Neural progenitor cell (in vitro differentiated cells): ENCODE measurements around the gene SLC25A22.

Source experiments
- EZH2phosphoT487 ChIP-seq: fragments of 200-600 bp; sonication (generic); IDR thresholded peaks from 2 replicates; pipeline ENCODE4 v1.6.1; 2017; ENCODE audit warnings: antibody characterized with exemption
- TF ChIP-seq, protein P1 (sequence below): fragments of 200-600 bp; sonication (generic); IDR thresholded peaks from 2 replicates; pipeline ENCODE4 v1.5.1; 2017; ENCODE audit warnings: antibody characterized with exemption, mild to moderate bottlenecking

DNA sequence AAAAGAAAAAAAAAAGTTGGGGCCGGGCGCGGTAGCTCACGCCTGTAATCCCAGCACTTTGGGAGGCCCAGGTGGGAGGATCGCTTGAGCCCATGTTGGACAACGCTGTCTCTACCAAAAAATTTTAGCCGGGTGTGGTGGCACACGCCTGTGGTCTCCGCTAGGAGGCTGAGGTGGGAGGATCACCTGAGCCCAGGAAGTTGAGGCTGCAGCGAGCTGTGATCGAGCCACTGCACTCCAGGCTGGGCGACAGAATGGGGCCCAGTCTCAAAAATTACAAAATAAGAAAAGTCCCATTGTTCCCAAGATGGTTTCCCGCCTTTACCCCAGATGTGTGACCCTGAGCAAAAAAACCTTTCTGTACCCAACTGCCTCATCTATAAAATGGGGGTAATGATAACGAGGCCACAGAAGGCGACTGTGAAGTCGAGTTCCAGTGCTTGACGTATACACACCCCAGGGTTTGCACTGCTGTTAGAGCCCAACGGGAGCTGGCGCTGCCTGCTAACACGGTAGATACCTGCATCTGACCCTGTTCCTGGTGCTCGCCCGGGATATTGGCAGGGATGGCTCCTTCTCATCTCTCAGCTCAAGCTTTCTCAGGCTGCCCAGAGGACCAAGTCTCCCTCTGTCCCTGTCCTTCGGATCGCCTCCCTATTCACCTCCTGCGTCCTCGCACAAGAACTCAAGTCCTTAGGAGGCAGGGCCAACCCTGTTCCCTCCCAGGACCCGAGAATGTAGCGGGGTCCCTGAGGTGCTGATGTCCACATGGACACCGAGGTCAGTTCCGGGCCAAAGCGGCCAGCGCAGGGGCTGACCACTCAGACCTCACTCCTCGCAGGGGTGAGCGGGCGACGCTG is 10.6 kb upstream of the SLC25A22 start:
- TF ChIP-seq, protein P1, sequence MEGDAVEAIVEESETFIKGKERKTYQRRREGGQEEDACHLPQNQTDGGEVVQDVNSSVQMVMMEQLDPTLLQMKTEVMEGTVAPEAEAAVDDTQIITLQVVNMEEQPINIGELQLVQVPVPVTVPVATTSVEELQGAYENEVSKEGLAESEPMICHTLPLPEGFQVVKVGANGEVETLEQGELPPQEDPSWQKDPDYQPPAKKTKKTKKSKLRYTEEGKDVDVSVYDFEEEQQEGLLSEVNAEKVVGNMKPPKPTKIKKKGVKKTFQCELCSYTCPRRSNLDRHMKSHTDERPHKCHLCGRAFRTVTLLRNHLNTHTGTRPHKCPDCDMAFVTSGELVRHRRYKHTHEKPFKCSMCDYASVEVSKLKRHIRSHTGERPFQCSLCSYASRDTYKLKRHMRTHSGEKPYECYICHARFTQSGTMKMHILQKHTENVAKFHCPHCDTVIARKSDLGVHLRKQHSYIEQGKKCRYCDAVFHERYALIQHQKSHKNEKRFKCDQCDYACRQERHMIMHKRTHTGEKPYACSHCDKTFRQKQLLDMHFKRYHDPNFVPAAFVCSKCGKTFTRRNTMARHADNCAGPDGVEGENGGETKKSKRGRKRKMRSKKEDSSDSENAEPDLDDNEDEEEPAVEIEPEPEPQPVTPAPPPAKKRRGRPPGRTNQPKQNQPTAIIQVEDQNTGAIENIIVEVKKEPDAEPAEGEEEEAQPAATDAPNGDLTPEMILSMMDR, result no peak
- no peak for TF ChIP-seq EZH2phosphoT487
